Stimulated activated CD8-positive, alpha-beta memory T cell treated with anti-CD3 and anti-CD28 coated beads, Interleukin-12 subunit alpha, Interleukin-12 subunit beta, amount 100 ng/mL, for 24 hours (primary cell): ENCODE measurements around the gene MAPK7.

Experiments used
- DNase-seq: peaks from one replicate; pipeline ENCODE4 v3.0.0-alpha.2; 2020; ENCODE audit errors: extremely low read depth

MAPK7 gene

GRCh38 chr17:19401321-19402010, 23.2 kb downstream of the MAPK7 start:
- DNase-seq = no peak

GRCh38 chr17:19402171-19402570, 23.9 kb downstream of the MAPK7 start:
- no peak for DNase-seq

GRCh38 chr17:19403021-19403420, 24.7 kb downstream of the MAPK7 start:
- no peak for DNase-seq

GRCh38 chr17:19404264-19404663, 26.0 kb downstream of the MAPK7 start:
- DNase-seq = no peak

GRCh38 chr17:19405114-19405513, 26.8 kb downstream of the MAPK7 start:
- no peak for DNase-seq

DNA sequence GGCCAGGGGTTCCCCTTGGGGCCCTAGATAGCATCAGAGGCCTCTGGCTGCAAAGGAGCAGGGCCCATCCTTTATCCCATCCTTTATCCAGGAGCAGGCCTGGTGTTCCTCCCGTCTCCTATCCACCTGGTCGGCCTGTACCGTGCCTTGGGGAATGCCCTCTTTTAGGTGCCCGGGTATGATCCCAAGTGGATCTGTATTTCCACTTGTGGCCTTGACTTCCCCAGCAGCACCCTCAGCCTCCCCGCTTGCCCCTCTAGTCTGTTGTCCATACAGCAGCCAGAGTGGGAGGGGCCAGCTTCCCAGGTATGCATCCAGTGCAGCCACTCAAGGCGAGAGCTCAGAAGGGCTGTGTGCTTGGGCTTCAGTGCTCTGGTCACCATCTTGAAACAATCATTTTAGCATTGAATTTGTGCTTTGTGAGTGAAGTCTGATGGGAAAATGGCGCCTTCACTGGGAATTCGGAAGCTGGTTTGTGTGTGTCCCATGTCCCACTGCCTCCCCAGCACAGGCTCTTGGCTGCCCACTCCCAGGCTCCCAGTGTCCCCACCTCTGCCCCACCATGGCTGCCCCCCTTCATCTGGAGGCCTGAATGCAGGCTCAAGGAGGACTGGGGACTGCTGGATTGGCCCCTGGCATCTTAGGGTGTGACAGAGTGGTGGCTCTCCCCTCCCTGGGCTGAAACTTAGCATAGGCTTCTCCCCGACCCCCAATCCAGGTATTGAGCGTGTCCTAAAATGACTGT, 29.5 kb downstream of the MAPK7 start:
- DNase-seq = no peak

DNA sequence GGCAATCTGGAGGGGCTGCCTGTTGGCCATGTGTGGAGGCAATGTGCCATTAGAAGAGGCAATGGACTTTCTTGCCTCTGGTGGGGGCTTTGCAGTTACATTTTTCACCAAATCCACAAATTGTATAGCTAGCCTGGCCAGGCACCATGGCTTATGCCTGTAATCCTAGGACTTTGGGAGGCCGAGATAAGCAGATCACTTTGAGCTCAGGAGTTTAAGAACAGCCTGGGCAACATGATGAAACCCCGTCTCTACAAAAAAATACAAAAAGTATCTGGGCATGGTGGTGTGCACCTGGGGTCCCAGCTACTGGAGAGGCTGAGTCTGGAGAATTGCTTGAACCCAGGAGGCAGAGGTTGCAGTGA, 30.0 kb downstream of the MAPK7 start:
- no peak for DNase-seq

GRCh38 chr17:19409066-19409465, 30.8 kb downstream of the MAPK7 start:
- DNase-seq = no peak

- no peak for DNase-seq
Observed at GRCh38 chr17:19409509-19409908, 31.2 kb downstream of the MAPK7 start.

- no peak for DNase-seq
Observed at GRCh38 chr17:19410091-19410490, 31.8 kb downstream of the MAPK7 start.

DNA sequence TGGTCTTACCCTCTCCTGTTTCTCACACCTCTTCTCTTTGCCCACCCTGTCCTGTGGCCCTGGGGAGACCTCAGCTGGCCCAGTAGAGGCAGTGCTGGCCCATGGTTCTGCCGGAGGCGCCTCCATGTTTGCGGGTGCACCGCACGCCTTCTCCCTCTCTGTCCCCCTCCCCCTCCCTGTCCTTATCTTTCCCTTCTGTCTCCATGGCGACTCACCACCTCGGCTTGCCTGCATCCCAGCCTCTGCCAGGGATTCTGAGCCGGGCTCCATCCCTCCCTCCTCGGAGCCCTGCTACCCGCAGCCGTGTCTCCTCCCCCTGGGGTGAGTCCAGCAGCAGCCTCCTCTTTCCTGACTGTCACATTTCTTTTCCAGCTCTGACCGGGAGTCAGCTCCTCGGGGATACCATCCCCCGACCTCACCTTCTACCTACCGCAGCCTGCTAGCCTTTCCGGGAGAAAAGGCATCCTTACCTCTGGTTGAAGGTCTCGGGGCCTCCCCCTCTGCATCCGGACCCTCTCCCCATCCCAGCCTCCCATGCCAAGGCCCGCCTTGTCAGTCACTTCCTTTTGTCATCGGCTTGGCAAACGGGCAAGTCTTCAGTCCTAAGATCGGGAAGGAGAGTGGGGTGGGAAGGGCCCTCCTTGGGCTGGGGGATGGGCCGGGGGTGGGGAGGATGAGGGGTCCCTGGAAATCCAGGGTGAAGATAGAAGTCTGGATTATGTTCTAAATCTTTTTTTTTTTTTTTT, 32.8 kb downstream of the MAPK7 start, which contains the start of gene RNF112:
Gene RNF112 (plus strand): TSS at position 358 of the 746 bp plus-strand sequence. CDS start 177 bp downstream, at position 535.
- no peak for DNase-seq

GRCh38 chr17:19411631-19412030, 33.3 kb downstream of the MAPK7 start:
- no peak for DNase-seq

DNA sequence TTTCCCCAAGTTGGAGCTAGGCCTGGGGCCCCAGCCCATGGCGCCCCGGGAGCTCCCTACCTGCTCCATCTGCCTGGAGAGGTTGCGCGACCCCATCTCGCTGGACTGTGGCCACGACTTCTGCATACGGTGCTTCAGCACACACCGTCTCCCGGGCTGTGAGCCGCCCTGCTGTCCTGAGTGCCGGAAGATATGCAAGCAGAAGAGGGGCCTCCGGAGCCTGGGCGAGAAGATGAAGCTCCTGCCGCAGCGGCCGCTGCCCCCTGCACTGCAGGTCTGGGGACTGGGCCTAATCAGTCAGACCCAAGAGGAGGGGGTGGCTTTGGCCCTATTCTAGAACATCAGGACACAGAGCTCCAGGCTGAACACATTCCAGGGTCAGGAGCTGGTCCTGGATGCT, 34.2 kb downstream of the MAPK7 start:
- DNase-seq = no peak

- no peak for DNase-seq
Observed at GRCh38 chr17:19412984-19413383, 34.7 kb downstream of the MAPK7 start.

- no peak for DNase-seq
Observed at GRCh38 chr17:19413761-19414160, 35.5 kb downstream of the MAPK7 start.

DNA sequence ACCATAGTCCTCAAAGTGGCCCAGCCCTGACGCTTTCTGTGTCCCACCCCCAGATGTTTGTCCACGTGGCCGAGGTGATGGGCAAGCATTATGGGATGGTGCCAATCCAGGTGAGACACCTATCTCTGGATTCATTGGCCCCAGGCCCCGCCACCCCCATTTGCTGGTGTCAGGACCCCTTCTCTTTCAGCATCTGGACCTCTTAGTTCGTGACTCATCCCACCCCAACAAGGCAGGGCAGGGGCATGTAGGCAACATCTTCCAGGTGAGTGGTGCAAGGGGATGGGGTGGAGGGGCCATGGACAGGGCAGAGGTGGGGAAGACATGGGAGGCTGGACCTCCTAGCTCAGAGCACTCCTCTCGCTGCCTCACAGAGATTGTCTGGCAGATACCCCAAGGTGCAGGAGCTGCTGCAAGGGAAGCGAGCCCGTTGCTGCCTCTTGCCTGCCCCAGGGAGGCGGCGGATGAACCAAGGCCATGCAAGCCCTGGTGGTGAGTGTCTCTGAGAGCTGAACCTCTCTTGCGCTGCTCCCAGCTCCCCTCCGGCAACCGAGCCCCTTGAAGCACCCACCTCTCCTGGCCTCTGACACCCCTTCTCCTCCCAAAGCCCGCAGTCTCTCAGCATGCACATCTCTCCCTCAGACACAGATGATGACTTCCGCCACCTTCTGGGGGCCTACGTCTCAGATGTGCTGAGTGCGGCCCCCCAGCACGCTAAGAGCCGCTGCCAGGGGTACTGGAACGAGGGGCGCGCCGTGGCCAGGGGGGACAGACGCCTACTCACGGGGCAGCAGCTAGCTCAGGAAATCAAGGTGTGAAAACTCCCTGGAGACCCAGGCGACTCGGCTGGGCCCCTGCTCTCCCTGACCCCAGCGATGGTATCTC, 36.3 kb downstream of the MAPK7 start:
- no peak for DNase-seq

DNA sequence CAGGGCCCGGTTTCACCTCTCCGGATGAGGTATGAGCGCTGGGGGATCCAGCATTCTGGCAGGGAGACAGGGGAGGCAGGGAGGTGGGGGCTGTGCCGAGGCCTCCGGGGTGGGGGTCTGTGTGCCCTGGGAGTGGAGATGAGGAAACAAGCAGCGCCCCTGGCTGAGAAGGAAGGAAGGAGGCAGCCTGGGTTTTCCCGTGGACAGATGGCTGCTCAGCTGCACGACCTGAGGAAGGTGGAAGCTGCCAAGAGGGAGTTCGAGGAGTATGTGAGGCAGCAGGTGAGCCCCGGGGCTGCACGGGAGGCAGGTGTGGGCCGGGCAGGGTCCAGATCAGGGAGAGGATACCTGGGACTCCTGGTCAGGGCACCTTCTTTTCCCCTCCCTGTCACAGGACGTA, 37.0 kb downstream of the MAPK7 start:
- no peak for DNase-seq

- DNase-seq = no peak
Observed at GRCh38 chr17:19415806-19416775, 37.8 kb downstream of the MAPK7 start.

GRCh38 chr17:19417611-19418010, 39.3 kb downstream of the MAPK7 start:
- no peak for DNase-seq

GRCh38 chr17:19418251-19418992, 40.1 kb downstream of the MAPK7 start:
- no peak for DNase-seq
